Fibroblast of mammary gland (primary cell): ENCODE data around the gene DPH7.

ENCODE experiments used
- DNase-seq: peaks from one replicate; pipeline ENCODE4 v3.0.0-alpha.2; 2010; ENCODE audit warnings: low read depth
- H3K4me3 ChIP-seq: 2 replicates; pipeline ENCODE4 v1.5.1; 2011; ENCODE audit warnings: low read depth, mild to moderate bottlenecking, low read length, moderate library complexity; ENCODE audit not compliant: control insufficient read depth
- CTCF ChIP-seq: conservative IDR thresholded peaks from 2 replicates; pipeline ENCODE4 v1.5.1; 2011; ENCODE audit warnings: low read depth, low read length, inconsistent platforms; ENCODE audit not compliant: control insufficient read depth, insufficient read depth

The DPH7 gene

GRCh38 chr9:137580954-137581322 is 2.2 kb upstream of the DPH7 start:
- H3K4me3 ChIP-seq, result no peak overlapping the region
- TF ChIP-seq CTCF, result no peak
- no peak for DNase-seq

DNA sequence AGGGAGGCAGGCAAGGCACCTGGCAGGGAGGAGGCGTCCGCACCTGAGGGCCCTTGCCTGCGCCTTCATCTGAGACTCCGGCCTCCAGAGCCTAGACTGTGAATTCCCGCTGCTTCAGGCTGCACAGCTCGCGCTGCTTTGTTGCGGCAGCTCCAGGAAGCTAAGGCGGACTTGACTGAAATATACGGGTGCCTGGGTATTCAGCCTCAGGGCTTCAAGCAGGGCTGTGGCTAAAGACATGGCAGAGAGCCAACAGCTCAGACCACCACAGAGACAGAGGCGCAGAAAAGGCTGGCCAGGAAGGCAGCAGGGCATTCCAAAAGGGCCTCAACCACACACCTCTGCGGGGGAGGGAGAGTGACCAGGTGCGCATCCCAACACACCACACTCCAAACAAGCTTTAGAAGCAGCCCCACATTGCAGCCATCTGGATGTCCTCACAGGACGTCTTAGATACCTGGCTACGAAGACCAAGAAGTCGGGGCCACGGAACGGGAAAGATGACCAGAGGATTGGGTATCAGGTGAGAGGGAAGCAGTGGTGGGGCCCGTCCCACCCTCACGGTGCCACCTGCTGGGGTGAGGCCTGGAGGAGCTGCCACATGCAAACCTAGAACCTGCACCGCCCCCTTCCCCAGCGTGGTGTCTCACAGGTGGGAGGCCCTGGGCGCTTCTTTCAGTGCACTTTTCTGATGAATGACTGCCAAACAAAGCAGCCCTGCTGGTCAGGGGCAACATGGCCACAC is 1.7 kb upstream of the DPH7 start:
- DNase-seq, result no peak
- no peak for TF ChIP-seq CTCF

GRCh38 chr9:137579259-137579604 is 507 bp upstream of the DPH7 start:
- DNase-seq, result no peak
- no peak for TF ChIP-seq CTCF
- H3K4me3 ChIP-seq, result peak overlapping the region; percentile 50

More for the DNA sequence above, 1.7 kb upstream of the DPH7 start:
- H3K4me3 ChIP-seq, result no peak overlapping the region

- no peak for TF ChIP-seq CTCF
- no peak for DNase-seq
- H3K4me3 ChIP-seq, result no peak overlapping the region
Observed at GRCh38 chr9:137575716-137576411, 2.9 kb downstream of the DPH7 start.

GRCh38 chr9:137575364-137575715 is 3.4 kb downstream of the DPH7 start:
- no peak for TF ChIP-seq CTCF
- peak; percentile 55 for DNase-seq
- no peak overlapping the region for H3K4me3 ChIP-seq

DNA sequence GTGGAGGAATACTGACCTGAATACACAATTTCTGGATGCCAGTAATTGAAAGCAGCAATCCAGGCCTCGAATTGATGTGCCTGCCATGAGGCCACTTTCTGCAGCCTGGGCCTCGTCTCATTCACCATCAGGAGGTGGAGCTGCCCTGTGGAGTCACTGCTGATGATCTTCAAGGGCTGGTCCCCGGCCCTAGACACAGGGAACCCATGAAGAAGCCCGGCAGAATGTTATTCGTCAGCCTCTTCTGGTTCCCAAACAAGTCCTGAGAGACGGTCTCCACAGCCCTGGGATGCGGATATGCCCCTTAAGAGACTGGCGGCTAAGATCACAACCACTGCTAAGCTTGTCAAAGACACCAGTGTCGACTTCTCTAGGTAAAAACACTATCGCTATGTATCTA is 4.5 kb downstream of the DPH7 start:
- H3K4me3 ChIP-seq, result no peak overlapping the region
- no peak for TF ChIP-seq CTCF
- no peak for DNase-seq
